ENCODE measurements around the gene GTF2F2. TPM values are rescaled to one million over a fixed set of nuclear protein-coding genes. Genes with fewer than 3 reads are reported as not detected.

GTF2F2 gene
- total and polyA plus RNA-seq, 2 donors (not counting 3 experiments of a cell fraction or from before 2014, with no cell fraction given), result 7.5 to 23.6 TPM

DNA sequence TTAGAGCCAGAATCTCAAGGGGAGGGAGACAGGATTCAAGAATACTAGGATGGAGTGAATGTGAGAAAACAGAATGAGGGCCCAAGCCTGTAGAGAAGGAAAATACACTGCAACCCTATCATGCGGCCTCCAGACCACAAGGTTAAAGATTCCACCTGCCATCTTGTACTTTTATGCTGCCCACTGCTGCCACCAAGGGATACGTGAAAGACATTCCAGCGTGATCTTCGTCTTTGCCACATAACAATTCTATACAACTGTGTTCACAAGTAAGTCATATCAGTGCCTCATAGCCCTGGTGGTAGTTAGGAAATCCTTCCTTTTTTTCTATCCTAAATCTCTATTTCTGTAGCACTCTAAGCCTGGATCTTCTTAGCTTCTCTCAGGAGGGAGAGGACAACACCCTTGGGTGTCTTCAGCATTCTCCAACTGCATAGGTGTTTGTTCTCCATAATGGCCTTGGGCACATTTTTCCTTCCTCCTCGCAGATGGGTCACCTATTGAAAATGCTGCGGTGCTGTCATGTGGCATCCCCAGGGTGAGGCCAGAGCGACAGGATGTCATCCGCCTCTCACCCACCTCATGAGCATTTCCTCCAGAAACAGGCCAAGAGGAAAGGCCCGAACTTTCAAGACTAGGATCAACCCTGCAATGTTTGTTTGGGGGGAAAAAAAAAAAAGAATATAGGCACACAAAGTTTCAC lies 207.1 kb downstream of the GTF2F2 start:
- FAIRE-seq (no peak), DNase-seq (ENCODE audit: low read depth, low spot score) (no peak)
- H3K9ac ChIP-seq (replicated peaks; ENCODE audit: extremely low read depth, insufficient read depth, low read length), result no peak overlapping the region
- no peaks in the 10 kb centered on the region for H3K36me3 ChIP-seq (ENCODE audit: control insufficient read depth in 2 of 2, extremely low read depth in 1 of 2, insufficient read depth in 2 of 2, low read length in 2 of 2)
- BruUV-seq (replicated peaks), result no TSS peak
- no peak overlapping the region for H2AFZ ChIP-seq (ENCODE audit: low read depth, low read length)
- no peak overlapping the region for H3K27ac ChIP-seq (ENCODE audit: insufficient read depth, low read depth, low read length)
- ChIA-PET CTCF (interaction anchor here (0.9 kb wide), 1 partner anchor 281 kb away, joined by 3 read pairs; no protein-coding TSS in a partner anchor), POLR2A (no interaction called here)
- H3K4me1 ChIP-seq (ENCODE audit: control insufficient read depth, extremely low read depth, insufficient read depth, low read length), result peaks cover 46% of the 10 kb centered on the region
- no peaks in the 10 kb centered on the region for H3K9me3 ChIP-seq (replicated peaks; ENCODE audit: control insufficient read depth, insufficient read depth, low read length)
- no peaks in the 10 kb centered on the region for H3K27me3 ChIP-seq (ENCODE audit: control insufficient read depth in 2 of 2, insufficient read depth in 2 of 2, low read length in 2 of 2)
- H3K4me2 ChIP-seq (ENCODE audit: insufficient read depth, low read length), result no peak overlapping the region
- H3K4me3 ChIP-seq (replicated peaks in 1 of 3; ENCODE audit: insufficient read depth in 1 of 3, low read depth in 1 of 3, low read length in 3 of 3), result no peak overlapping the region
- TF ChIP-seq MYC (IDR thresholded peaks at IDR 0.05; ENCODE audit: low read depth, low read length) (no peak), POLR2AphosphoS5 (IDR thresholded peaks at IDR 0.05; ENCODE audit: insufficient read depth, low read depth, low read length) (no peak), JUN (IDR thresholded peaks at IDR 0.05; ENCODE audit: borderline replicate concordance, insufficient read depth, insufficient read length, low read depth) (no peak), FOS (IDR thresholded peaks at IDR 0.05; ENCODE audit: borderline replicate concordance, insufficient read depth, low read length) (no peak), POLR2A (IDR thresholded peaks at IDR 0.05; ENCODE audit: low read depth, low read length) (no peak), GATA2 (IDR thresholded peaks at IDR 0.05; ENCODE audit: insufficient read depth, insufficient read length, low read depth, low read length) (no peak), EZH2 (IDR thresholded peaks at IDR 0.05; ENCODE audit: borderline replicate concordance, low read depth, low read length, severe bottlenecking) (no peak)
- TF ChIP-seq, protein P1, sequence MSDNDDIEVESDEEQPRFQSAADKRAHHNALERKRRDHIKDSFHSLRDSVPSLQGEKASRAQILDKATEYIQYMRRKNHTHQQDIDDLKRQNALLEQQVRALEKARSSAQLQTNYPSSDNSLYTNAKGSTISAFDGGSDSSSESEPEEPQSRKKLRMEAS (IDR thresholded peaks at IDR 0.05; ENCODE audit: insufficient read depth, insufficient read length), result no peak
- TF ChIP-seq, protein P2, sequence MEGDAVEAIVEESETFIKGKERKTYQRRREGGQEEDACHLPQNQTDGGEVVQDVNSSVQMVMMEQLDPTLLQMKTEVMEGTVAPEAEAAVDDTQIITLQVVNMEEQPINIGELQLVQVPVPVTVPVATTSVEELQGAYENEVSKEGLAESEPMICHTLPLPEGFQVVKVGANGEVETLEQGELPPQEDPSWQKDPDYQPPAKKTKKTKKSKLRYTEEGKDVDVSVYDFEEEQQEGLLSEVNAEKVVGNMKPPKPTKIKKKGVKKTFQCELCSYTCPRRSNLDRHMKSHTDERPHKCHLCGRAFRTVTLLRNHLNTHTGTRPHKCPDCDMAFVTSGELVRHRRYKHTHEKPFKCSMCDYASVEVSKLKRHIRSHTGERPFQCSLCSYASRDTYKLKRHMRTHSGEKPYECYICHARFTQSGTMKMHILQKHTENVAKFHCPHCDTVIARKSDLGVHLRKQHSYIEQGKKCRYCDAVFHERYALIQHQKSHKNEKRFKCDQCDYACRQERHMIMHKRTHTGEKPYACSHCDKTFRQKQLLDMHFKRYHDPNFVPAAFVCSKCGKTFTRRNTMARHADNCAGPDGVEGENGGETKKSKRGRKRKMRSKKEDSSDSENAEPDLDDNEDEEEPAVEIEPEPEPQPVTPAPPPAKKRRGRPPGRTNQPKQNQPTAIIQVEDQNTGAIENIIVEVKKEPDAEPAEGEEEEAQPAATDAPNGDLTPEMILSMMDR (IDR thresholded peaks at IDR 0.05; ENCODE audit: extremely low read depth in 1 of 2, insufficient read depth in 1 of 2, low read depth in 1 of 2, low read length in 2 of 2), result no peak
- H4K20me1 ChIP-seq (replicated peaks; ENCODE audit: control insufficient read depth, extremely low read depth, insufficient read depth, low read length), result no peaks in the 10 kb centered on the region
- H3K9me1 ChIP-seq (replicated peaks; ENCODE audit: control insufficient read depth, extremely low read depth, insufficient read depth, low read length), result no peaks in the 10 kb centered on the region
- H3K79me2 ChIP-seq (ENCODE audit: control insufficient read depth, insufficient read depth, low read length), result no peaks in the 10 kb centered on the region
- intact Hi-C loops (cut with micrococcal nuclease), result loop anchor here (5.0 kb wide), 1 partner anchor 1090 kb away; no protein-coding TSS in a partner anchor
- dilution Hi-C loops (cut with MboI; ENCODE audit: extremely low pct_ligation_motif_present, low sequenced_read_pairs), result no loop called here
